Fibroblast of lung (primary cell): ENCODE measurements around the gene SHROOM3. TPM values are rescaled to one million over a fixed set of nuclear protein-coding genes. Genes with fewer than 3 reads are reported as not detected.

Source experiments
- DNase-seq, 2 donors: peaks; one replicate each; pipeline versions ENCODE4 v3.0.0 to v3.0.0-alpha.2; 2010; ENCODE audit warnings: low read depth in 2 of 2
- H2AFZ ChIP-seq: 2 replicates; pipeline ENCODE4 v1.5.1; 2012; ENCODE audit warnings: low read length, control low read depth, inconsistent platforms
- H3K27ac ChIP-seq: 2 replicates; pipeline ENCODE4 v1.5.1; 2011; ENCODE audit warnings: low read length, control low read depth; ENCODE audit not compliant: insufficient read depth
- H3K27me3 ChIP-seq: 2 replicates; pipeline ENCODE4 v1.5.1; 2011; ENCODE audit warnings: mild to moderate bottlenecking, low read length; ENCODE audit not compliant: control insufficient read depth, insufficient read depth
- H3K36me3 ChIP-seq: 2 replicates; pipeline ENCODE4 v1.5.1; 2011; ENCODE audit warnings: low read length; ENCODE audit not compliant: control insufficient read depth, insufficient read depth
- H3K4me1 ChIP-seq: 2 replicates; pipeline ENCODE4 v1.5.1; 2011; ENCODE audit warnings: low read length; ENCODE audit not compliant: control insufficient read depth, insufficient read depth; ENCODE audit errors: extremely low read depth
- H3K4me2 ChIP-seq: 2 replicates; pipeline ENCODE4 v1.5.1; 2011; ENCODE audit warnings: low read length, control low read depth; ENCODE audit not compliant: insufficient read depth; ENCODE audit errors: extremely low read depth
- H3K4me3 ChIP-seq, 4 experiments: fragments of 200-600 bp in 1 of 4; sonication (generic) in 1 of 4; replicated peaks in 1 of 4; 2 replicates each; pipeline ENCODE4 v1.5.1; 2011 to 2016; ENCODE audit warnings: low read length in 4 of 4, low read depth in 3 of 4, mild to moderate bottlenecking in 3 of 4, control low read depth in 2 of 4, inconsistent platforms in 1 of 4, mixed read lengths in 1 of 4; ENCODE audit not compliant: insufficient read depth in 1 of 4; ENCODE audit errors: control extremely low read depth in 1 of 4
- H3K79me2 ChIP-seq: 2 replicates; pipeline ENCODE4 v1.5.1; 2012; ENCODE audit warnings: mild to moderate bottlenecking, low read length, inconsistent platforms; ENCODE audit not compliant: control insufficient read depth, insufficient read depth
- H3K9ac ChIP-seq: 2 replicates; pipeline ENCODE4 v1.5.1; 2011; ENCODE audit warnings: mild to moderate bottlenecking, low read length, control low read depth; ENCODE audit not compliant: insufficient read depth
- H3K9me3 ChIP-seq: 2 replicates; pipeline ENCODE4 v1.5.1; 2012; ENCODE audit warnings: low read depth, low read length; ENCODE audit not compliant: control insufficient read depth, insufficient read depth
- H4K20me1 ChIP-seq: 2 replicates; pipeline ENCODE4 v1.5.1; 2011; ENCODE audit warnings: low read length; ENCODE audit not compliant: control insufficient read depth, insufficient read depth; ENCODE audit errors: extremely low read depth
- EZH2 ChIP-seq: IDR thresholded peaks from 2 replicates; pipeline ENCODE4 v1.5.1; 2012; ENCODE audit warnings: low read length, control low read depth, mild to moderate bottlenecking; ENCODE audit errors: missing control alignments
- polyA plus RNA-seq, 2 donors: library from polyadenylated mRNA; depleted of rRNA in 1 of 2; stranded (reverse) in 1 of 2; unstranded in 1 of 2; fragments of >200 nt; gene quantifications; 2 replicates each; pipeline ENCODE4 v1.2.1, GENCODE V29; 2011 to 2012; ENCODE audit warnings: missing spikeins in 1 of 2
- total RNA-seq: library from RNA; depleted of rRNA; stranded (reverse); fragments of >200 nt; gene quantifications from 2 replicates; pipeline ENCODE4 v1.2.1, GENCODE V29; 2014
- TF ChIP-seq, protein P1 (sequence below), 2 donors: IDR thresholded peaks in 1 of 2; conservative IDR thresholded peaks in 1 of 2; 1 replicate in 1 of 2; 2 replicates in 1 of 2; pipeline ENCODE4 v1.5.1; 2011 to 2012; ENCODE audit warnings: low read length in 2 of 2, control low read depth in 1 of 2, inconsistent platforms in 1 of 2, low read depth in 1 of 2, mild to moderate bottlenecking in 1 of 2

SHROOM3 gene
- total and polyA plus RNA-seq, 2 donors (not counting 1 experiment from before 2014, with no cell fraction given) = 9.9 to 23.9 TPM

DNA sequence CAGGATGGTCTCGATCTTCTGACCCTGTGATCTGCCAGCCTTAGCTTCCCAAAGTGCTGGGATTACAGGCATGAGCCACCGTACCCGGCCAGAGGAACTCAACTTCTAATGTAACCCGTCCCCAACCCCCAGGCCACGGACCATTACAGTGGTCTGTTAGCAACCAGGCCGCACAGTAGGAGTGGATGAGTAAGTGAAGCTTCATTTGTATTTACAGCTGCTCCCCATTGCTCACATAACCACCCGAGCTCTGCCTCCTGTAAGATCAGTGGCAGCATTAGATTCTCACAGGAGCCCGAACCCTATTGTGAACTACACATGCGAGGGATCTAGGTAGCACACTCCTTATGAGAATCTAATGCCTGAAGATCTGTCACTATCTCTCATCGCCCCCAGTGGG, 119.6 kb downstream of the SHROOM3 start:
- DNase-seq = peak in 1 of 2 donors; percentile 51
- H3K27ac ChIP-seq = no peak overlapping the region
- TF ChIP-seq, protein P1, sequence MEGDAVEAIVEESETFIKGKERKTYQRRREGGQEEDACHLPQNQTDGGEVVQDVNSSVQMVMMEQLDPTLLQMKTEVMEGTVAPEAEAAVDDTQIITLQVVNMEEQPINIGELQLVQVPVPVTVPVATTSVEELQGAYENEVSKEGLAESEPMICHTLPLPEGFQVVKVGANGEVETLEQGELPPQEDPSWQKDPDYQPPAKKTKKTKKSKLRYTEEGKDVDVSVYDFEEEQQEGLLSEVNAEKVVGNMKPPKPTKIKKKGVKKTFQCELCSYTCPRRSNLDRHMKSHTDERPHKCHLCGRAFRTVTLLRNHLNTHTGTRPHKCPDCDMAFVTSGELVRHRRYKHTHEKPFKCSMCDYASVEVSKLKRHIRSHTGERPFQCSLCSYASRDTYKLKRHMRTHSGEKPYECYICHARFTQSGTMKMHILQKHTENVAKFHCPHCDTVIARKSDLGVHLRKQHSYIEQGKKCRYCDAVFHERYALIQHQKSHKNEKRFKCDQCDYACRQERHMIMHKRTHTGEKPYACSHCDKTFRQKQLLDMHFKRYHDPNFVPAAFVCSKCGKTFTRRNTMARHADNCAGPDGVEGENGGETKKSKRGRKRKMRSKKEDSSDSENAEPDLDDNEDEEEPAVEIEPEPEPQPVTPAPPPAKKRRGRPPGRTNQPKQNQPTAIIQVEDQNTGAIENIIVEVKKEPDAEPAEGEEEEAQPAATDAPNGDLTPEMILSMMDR (conservative IDR thresholded peaks at IDR 0.05 in 1 of 2, IDR thresholded peaks at IDR 0.05 in 1 of 2; ENCODE audit: low read depth in 1 of 2, low read length in 2 of 2) = no peak
- TF ChIP-seq EZH2 = no peak
- no peak overlapping the region for H3K4me2 ChIP-seq
- H3K9me3 ChIP-seq = no peaks in the 10 kb centered on the region
- H2AFZ ChIP-seq = no peak overlapping the region
- H3K27me3 ChIP-seq = no peaks in the 10 kb centered on the region
- no peaks in the 10 kb centered on the region for H3K4me1 ChIP-seq
- H3K4me3 ChIP-seq = no peak overlapping the region
- no peaks in the 10 kb centered on the region for H3K79me2 ChIP-seq
- H4K20me1 ChIP-seq = no peaks in the 10 kb centered on the region
- no peaks in the 10 kb centered on the region for H3K36me3 ChIP-seq
- H3K9ac ChIP-seq = no peak overlapping the region

DNA sequence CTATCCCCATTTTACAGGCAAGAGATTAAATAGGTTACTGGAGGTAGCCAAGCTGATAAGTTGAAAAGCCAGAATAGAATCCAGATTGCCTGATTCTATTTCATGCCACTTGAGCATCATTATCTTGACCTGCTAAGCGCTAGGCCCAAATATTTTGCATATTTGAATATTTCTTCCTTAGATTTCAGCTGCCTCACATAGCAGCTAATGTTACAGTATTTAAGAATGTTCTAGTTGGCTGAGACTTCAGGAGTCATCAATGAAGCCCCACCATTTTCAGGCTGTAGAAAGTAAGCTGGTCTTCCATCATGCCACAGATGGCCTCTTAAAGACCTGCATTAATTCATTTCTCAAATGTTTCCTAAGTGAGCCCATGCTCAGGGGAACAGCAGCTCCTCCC, 121.4 kb downstream of the SHROOM3 start:
- Histone ChIP-seq H3K9me3 (no peaks in the 10 kb centered on the region), H3K4me3 (no peak overlapping the region), H3K27ac (no peak overlapping the region), H3K79me2 (no peaks in the 10 kb centered on the region), H3K4me2 (no peak overlapping the region), H3K4me1 (no peaks in the 10 kb centered on the region), H3K27me3 (no peaks in the 10 kb centered on the region), H3K36me3 (no peaks in the 10 kb centered on the region), H3K9ac (no peak overlapping the region), H2AFZ (no peak overlapping the region), H4K20me1 (no peaks in the 10 kb centered on the region)
- TF ChIP-seq, protein P1 (conservative IDR thresholded peaks at IDR 0.05 in 1 of 2, IDR thresholded peaks at IDR 0.05 in 1 of 2; ENCODE audit: low read depth in 1 of 2, low read length in 2 of 2) = no peak
- no peak for TF ChIP-seq EZH2
- DNase-seq = peak in 1 of 2 donors; percentile 50

DNA sequence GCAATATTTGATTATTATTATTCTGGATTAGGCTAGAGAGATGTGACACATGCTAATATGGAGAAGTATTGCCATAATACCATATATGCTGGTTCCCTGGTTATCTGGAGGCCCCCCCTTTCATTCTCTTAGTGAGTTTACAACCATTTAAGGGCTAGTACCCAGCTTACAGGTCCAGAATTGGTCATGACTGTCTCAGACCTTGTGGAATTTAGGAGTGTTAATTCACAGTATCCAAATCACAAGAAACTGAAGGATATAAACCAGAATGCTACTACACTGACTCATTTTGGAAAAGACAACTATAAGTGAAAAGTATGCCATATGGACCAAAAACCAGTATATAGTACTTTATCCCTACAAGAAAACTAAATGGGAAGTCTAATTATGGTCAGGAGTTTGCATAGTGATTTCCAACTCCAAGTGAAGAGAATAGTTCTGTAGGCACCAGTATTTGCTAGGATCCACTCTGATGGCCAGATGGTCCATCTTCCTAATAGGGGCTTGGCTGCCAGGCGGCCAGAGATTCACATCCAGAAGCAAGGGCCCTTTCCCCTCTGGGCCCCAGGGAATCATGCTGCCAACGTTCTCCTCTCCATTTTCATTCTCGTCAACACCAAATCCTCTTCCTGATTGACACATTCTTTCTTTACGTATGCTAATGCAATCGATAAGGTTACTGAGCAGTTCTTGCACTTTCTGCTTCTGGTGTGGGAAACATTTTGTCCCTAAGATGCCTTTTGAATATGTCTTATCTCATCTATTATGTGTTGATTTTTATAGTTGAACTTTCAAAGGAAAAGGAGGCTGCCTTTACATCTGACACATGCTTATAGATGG, 123.6 kb downstream of the SHROOM3 start:
- Histone ChIP-seq H3K4me1 (peaks cover 13% of the 10 kb centered on the region), H3K79me2 (no peaks in the 10 kb centered on the region), H3K4me2 (no peak overlapping the region), H2AFZ (no peak overlapping the region), H3K27me3 (no peaks in the 10 kb centered on the region), H3K36me3 (no peaks in the 10 kb centered on the region), H4K20me1 (no peaks in the 10 kb centered on the region), H3K4me3 (no peak overlapping the region), H3K9me3 (no peaks in the 10 kb centered on the region), H3K9ac (no peak overlapping the region), H3K27ac (no peak overlapping the region)
- TF ChIP-seq EZH2 = no peak
- TF ChIP-seq, protein P1 (conservative IDR thresholded peaks at IDR 0.05 in 1 of 2, IDR thresholded peaks at IDR 0.05 in 1 of 2; ENCODE audit: low read depth in 1 of 2, low read length in 2 of 2) = no peak
- DNase-seq = peak in 1 of 2 donors; percentile 81
